GM21619 (cell line): ENCODE data around the gene PTGR1.

Experiments
- ATAC-seq: cut with Tn5 transposase; IDR thresholded peaks from one replicate; pipeline ENCODE4 v1.9.1; 2021; ENCODE audit not compliant: unreplicated experiment

The PTGR1 gene

GRCh38 chr9:111542497-111543254 lies 56.8 kb downstream of the PTGR1 start:
- no peak for ATAC-seq

- no peak for ATAC-seq
Measured at GRCh38 chr9:111533099-111533790, 66.2 kb downstream of the PTGR1 start.

- ATAC-seq = no peak
Measured at GRCh38 chr9:111531716-111532115, 67.7 kb downstream of the PTGR1 start.

GRCh38 chr9:111529787-111530186 lies 69.7 kb downstream of the PTGR1 start:
- no peak for ATAC-seq

GRCh38 chr9:111527347-111527746 lies 72.1 kb downstream of the PTGR1 start:
- ATAC-seq = no peak

- ATAC-seq = peak; percentile 60
Measured at GRCh38 chr9:111525056-111525977, 74.1 kb downstream of the PTGR1 start, which contains the start of gene ZNF483. ZNF483 (plus strand) TSS chr9:111525179; CDS start chr9:111527396, 2,217 bp downstream.

- no peak for ATAC-seq
Measured at GRCh38 chr9:111524731-111525055, 74.8 kb downstream of the PTGR1 start.

GRCh38 chr9:111516061-111516465 lies 83.4 kb downstream of the PTGR1 start:
- ATAC-seq = no peak

GRCh38 chr9:111514967-111515366 lies 84.5 kb downstream of the PTGR1 start:
- ATAC-seq = no peak
